CD4-positive, alpha-beta memory T cell (primary cell): Measurements from ENCODE around the gene OR2D3. TPM values are rescaled to one million over a fixed set of nuclear protein-coding genes. Genes with fewer than 3 reads are reported as not detected.
A peak's percentile ranks its signal among the peaks of the same experiment; 100 is the strongest.
"Not testable (repeated sequence)": the region's sequence is repeated elsewhere in the genome, so short reads cannot be mapped to it uniquely, and the experiment has no call there.

Experiments
- CTCF ChIA-PET: fragments of 350-600 bp; sonication (Branson Sonifier 250); formaldehyde crosslinking; loops from one replicate; lab custom pipeline; 2021; ENCODE audit warnings: inconsistent platforms; ENCODE audit not compliant: partially characterized antibody; lab: Charles Lee
- POLR2A ChIA-PET: fragments of 350-600 bp; sonication (Branson Sonifier 250); formaldehyde crosslinking; loops from one replicate; lab custom pipeline; 2021; ENCODE audit not compliant: partially characterized antibody; lab: Charles Lee
- DNase-seq, 5 donors: peaks; one replicate each; pipeline versions ENCODE4 v3.0.0 to v3.0.0-alpha.2; 2020 to 2022; ENCODE audit warnings: mixed read lengths in 1 of 5
- H3K27ac ChIP-seq: one replicate; pipeline ENCODE4 v1.7.0; 2013; ENCODE audit warnings: low read depth, low read length
- H3K27me3 ChIP-seq: 2 replicates; pipeline ENCODE4 v1.7.0; 2013; ENCODE audit warnings: mild to moderate bottlenecking, low read length, moderate library complexity; ENCODE audit not compliant: insufficient read depth
- H3K36me3 ChIP-seq: 2 replicates; pipeline ENCODE4 v1.7.0; 2013; ENCODE audit warnings: mild to moderate bottlenecking, low read length, moderate library complexity; ENCODE audit not compliant: insufficient read depth
- H3K4me1 ChIP-seq: 2 replicates; pipeline ENCODE4 v1.7.0; 2013; ENCODE audit warnings: mild to moderate bottlenecking, low read length, moderate library complexity; ENCODE audit not compliant: insufficient read depth
- H3K4me3 ChIP-seq, 2 donors: one replicate each; pipeline ENCODE4 v1.7.0; 2013; ENCODE audit warnings: low read length in 2 of 2, mild to moderate bottlenecking in 1 of 2
- H3K9me3 ChIP-seq, 2 donors: one replicate each; pipeline ENCODE4 v1.7.0; 2013; ENCODE audit warnings: low read length in 2 of 2, control low read depth in 1 of 2; ENCODE audit not compliant: control insufficient read depth in 1 of 2
- H3K27ac Mint-ChIP-seq, 7 donors: one replicate each; pipeline ENCODE4 v1.8.0; 2020 to 2021; ENCODE audit warnings: mixed read lengths in 7 of 7, mild to moderate bottlenecking in 6 of 7, inconsistent platforms in 3 of 7, moderate library complexity in 3 of 7
- H3K27me3 Mint-ChIP-seq, 2 donors: one replicate each; pipeline ENCODE4 v1.8.0; 2020 to 2021; ENCODE audit warnings: mixed read lengths in 2 of 2
- H3K36me3 Mint-ChIP-seq, 2 donors: one replicate each; pipeline ENCODE4 v1.8.0; 2020 to 2021; ENCODE audit warnings: mixed read lengths in 2 of 2, inconsistent platforms in 1 of 2, mild to moderate bottlenecking in 1 of 2
- H3K4me1 Mint-ChIP-seq, 4 donors: one replicate each; pipeline ENCODE4 v1.8.0; 2020 to 2021; ENCODE audit warnings: mixed read lengths in 4 of 4, mild to moderate bottlenecking in 1 of 4
- H3K4me3 Mint-ChIP-seq, 8 donors: one replicate each; pipeline ENCODE4 v1.8.0; 2020 to 2021; ENCODE audit warnings: mixed read lengths in 8 of 8, mild to moderate bottlenecking in 7 of 8, moderate library complexity in 6 of 8, inconsistent platforms in 3 of 8
- H3K9me3 Mint-ChIP-seq, 8 donors: one replicate each; pipeline ENCODE4 v1.8.0; 2020 to 2021; ENCODE audit warnings: mixed read lengths in 8 of 8, mild to moderate bottlenecking in 5 of 8, inconsistent platforms in 3 of 8, moderate library complexity in 1 of 8
- intact Hi-C: fragments of 100-400 bp; cut with micrococcal nuclease; formaldehyde crosslinking; loops from one replicate; pipeline ENCODE4 v1.15.1; 2023
- polyA plus RNA-seq, 2 donors: library from polyadenylated mRNA; unstranded; fragments of 300-500 nt; fragmentation: Illumina TruSeq; gene quantifications; one replicate each; pipeline ENCODE4 v1.2.3, GENCODE V29; 2021
- total RNA-seq, 2 experiments: library from RNA; stranded (reverse); gene quantifications; one replicate each; pipeline ENCODE4 v1.2.3, GENCODE V29; 2021

The OR2D3 gene
- total and polyA plus RNA-seq, 4 experiments from 2014 or later, result not detected

DNA sequence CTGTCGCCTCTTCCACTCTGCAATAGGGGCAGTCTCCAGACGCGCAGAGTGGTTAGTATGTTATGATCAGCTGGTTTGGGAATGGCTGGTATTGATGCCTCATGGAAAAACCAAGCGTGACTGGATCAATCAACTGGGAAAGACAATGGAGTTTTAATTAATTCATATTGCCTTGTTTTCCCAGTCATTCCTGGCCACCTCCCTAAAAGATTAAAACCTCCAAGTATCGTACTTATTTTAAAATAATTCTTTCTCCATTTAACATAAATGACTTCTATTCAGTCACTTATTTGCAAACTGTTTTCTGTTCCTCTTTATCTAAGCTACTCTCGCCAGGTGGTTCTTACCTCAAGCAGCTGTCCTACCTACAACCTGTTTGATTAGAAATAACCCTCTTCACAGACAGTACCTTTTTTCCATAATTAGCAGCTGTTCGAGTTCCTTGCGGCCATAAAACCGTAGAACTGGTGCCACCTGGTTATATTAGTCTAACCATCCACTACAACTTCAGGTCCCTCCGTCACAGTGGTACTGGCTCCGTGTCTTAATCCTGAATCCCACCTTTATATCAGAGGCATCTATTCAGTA is 6.3 kb downstream of the OR2D3 start:
- peaks cover 18% of the 10 kb centered on the region for H3K4me1 ChIP-seq
- no peaks in the 10 kb centered on the region for H3K36me3 ChIP-seq
- H3K9me3 Mint-ChIP-seq, result peaks cover 0 to 5% (median 0%) of the 10 kb centered on the region in 8 donors
- peaks cover 33 to 47% of the 10 kb centered on the region in 2 donors for H3K27me3 Mint-ChIP-seq
- no peak for DNase-seq
- no peaks in the 10 kb centered on the region for H3K9me3 ChIP-seq
- no peak overlapping the region for H3K27ac Mint-ChIP-seq
- H3K36me3 Mint-ChIP-seq, result no peaks in the 10 kb centered on the region
- peak overlapping the region in 1 of 2 donors; percentile 13 for H3K4me3 ChIP-seq
- intact Hi-C loops, result no loop called here
- ChIA-PET CTCF (no interaction called here), POLR2A (no interaction called here)
- peaks cover 18% of the 10 kb centered on the region for H3K27me3 ChIP-seq
- H3K27ac ChIP-seq, result no peak overlapping the region
- peaks cover 3 to 24% (median 16%) of the 10 kb centered on the region in 4 donors for H3K4me1 Mint-ChIP-seq
- peak overlapping the region in 6 of 8 donors; percentile 39 to 86 (median 58) for H3K4me3 Mint-ChIP-seq

- peaks cover 35 to 50% of the 10 kb centered on the region in 2 donors for H3K27me3 Mint-ChIP-seq
These were observed 8.1 kb downstream of the OR2D3 start for GRCh38 chr11:6928916-6929315.

GRCh38 chr11:6931146-6931713 is 10.4 kb downstream of the OR2D3 start:
- H3K9me3 ChIP-seq, result no peaks in the 10 kb centered on the region
- H3K4me3 ChIP-seq, result no peak overlapping the region
- H3K4me1 ChIP-seq, result peaks cover 15% of the 10 kb centered on the region
- H3K36me3 ChIP-seq, result no peaks in the 10 kb centered on the region
- CTCF ChIA-PET, result no interaction called here
- peaks cover 0 to 5% (median 0%) of the 10 kb centered on the region in 8 donors for H3K9me3 Mint-ChIP-seq
- peaks cover 10% of the 10 kb centered on the region for H3K27me3 ChIP-seq
- POLR2A ChIA-PET, result no interaction called here
- peaks cover 27 to 36% of the 10 kb centered on the region in 2 donors for H3K27me3 Mint-ChIP-seq
- no peak overlapping the region for H3K4me3 Mint-ChIP-seq
- H3K36me3 Mint-ChIP-seq, result no peaks in the 10 kb centered on the region
- no peak for DNase-seq
- no peak overlapping the region for H3K27ac Mint-ChIP-seq
- no peak overlapping the region for H3K27ac ChIP-seq
- H3K4me1 Mint-ChIP-seq, result peaks cover 3 to 17% (median 10%) of the 10 kb centered on the region in 4 donors
- intact Hi-C loops, result no loop called here

More at GRCh38 chr11:6928916-6929315, 8.1 kb downstream of the OR2D3 start:
- Mint-ChIP-seq H3K36me3 (no peaks in the 10 kb centered on the region), H3K4me3 (no peak overlapping the region), H3K4me1 (peaks cover 3 to 24% (median 16%) of the 10 kb centered on the region in 4 donors), H3K9me3 (peaks cover 0 to 5% (median 0%) of the 10 kb centered on the region in 8 donors), H3K27ac (no peak overlapping the region)
- Histone ChIP-seq H3K27ac (no peak overlapping the region), H3K36me3 (no peaks in the 10 kb centered on the region), H3K27me3 (peaks cover 18% of the 10 kb centered on the region), H3K4me1 (peaks cover 18% of the 10 kb centered on the region), H3K9me3 (no peaks in the 10 kb centered on the region), H3K4me3 (no peak overlapping the region)
- ChIA-PET POLR2A (no interaction called here), CTCF (no interaction called here)
- intact Hi-C loops, result no loop called here
- no peak for DNase-seq

- no peak for DNase-seq
- H3K36me3 Mint-ChIP-seq, result no peaks in the 10 kb centered on the region
- H3K27ac Mint-ChIP-seq, result no peak overlapping the region
- Histone ChIP-seq H3K9me3 (no peaks in the 10 kb centered on the region), H3K4me3 (no peak overlapping the region), H3K36me3 (no peaks in the 10 kb centered on the region), H3K27me3 (peaks cover 6% of the 10 kb centered on the region), H3K4me1 (peaks cover 7% of the 10 kb centered on the region), H3K27ac (no peak overlapping the region)
- intact Hi-C loops, result no loop called here
- ChIA-PET CTCF (no interaction called here), POLR2A (no interaction called here)
- peaks cover 24 to 31% of the 10 kb centered on the region in 2 donors for H3K27me3 Mint-ChIP-seq
- no peak overlapping the region for H3K4me3 Mint-ChIP-seq
- peaks cover 2 to 9% (median 6%) of the 10 kb centered on the region in 4 donors for H3K4me1 Mint-ChIP-seq
- peaks cover 0 to 4% (median 0%) of the 10 kb centered on the region in 8 donors for H3K9me3 Mint-ChIP-seq
These were observed 11.3 kb downstream of the OR2D3 start for GRCh38 chr11:6932145-6932544.

DNA sequence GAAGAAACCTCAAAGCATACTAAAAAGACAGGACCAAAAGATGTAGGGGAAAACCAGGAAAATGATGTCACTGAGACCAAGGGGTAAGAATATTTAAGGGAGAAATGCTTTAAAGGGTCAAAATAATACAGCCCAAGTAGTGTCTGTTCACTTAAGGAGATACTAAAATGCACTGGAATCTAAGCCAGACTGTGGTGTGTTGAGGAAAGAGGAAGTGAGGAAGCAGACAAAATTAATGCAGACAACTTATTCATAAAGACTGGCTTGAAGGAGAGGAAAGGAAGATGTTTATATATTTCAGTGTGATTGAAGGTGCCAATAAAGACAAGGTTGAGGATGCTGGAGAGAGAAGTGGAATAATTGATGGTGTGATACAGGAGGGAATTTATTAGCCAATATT is 21.2 kb downstream of the OR2D3 start:
- Mint-ChIP-seq H3K27me3 (no peaks in the 10 kb centered on the region), H3K4me3 (no peak overlapping the region), H3K27ac (no peak overlapping the region), H3K9me3 (no peaks in the 10 kb centered on the region), H3K36me3 (no peaks in the 10 kb centered on the region), H3K4me1 (no peaks in the 10 kb centered on the region)
- H3K27me3 ChIP-seq, result no peaks in the 10 kb centered on the region
- H3K4me3 ChIP-seq, result no peak overlapping the region
- H3K27ac ChIP-seq, result no peak overlapping the region
- H3K9me3 ChIP-seq, result no peaks in the 10 kb centered on the region
- H3K36me3 ChIP-seq, result no peaks in the 10 kb centered on the region
- CTCF ChIA-PET, result no interaction called here
- intact Hi-C loops, result no loop called here
- DNase-seq, result no peak
- POLR2A ChIA-PET, result no interaction called here
- H3K4me1 ChIP-seq, result no peaks in the 10 kb centered on the region

DNA sequence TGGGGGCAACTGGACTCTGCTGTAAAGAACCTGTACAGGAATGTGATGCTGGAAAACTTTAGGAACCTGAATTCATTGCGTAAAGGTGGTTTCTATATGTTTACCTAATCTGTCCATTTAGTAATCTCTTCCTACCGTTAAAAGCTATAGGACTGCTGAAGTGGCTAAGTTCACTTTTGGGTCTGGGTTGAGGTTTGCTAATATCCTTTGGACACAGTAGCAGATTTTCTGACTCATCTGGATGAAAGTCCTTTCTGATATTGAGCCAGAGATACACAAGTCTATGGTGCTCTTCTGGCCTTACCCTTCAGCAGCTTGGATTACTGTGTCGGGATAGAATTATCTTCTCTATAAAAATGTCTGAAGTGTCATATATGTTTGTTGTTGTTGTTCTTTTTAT is 22.3 kb downstream of the OR2D3 start:
- Mint-ChIP-seq H3K36me3 (no peaks in the 10 kb centered on the region), H3K9me3 (no peaks in the 10 kb centered on the region), H3K4me3 (no peak overlapping the region), H3K27me3 (no peaks in the 10 kb centered on the region), H3K4me1 (no peaks in the 10 kb centered on the region), H3K27ac (no peak overlapping the region)
- POLR2A ChIA-PET, result no interaction called here
- CTCF ChIA-PET, result no interaction called here
- H3K4me3 ChIP-seq, result no peak overlapping the region
- no peaks in the 10 kb centered on the region for H3K9me3 ChIP-seq
- H3K27ac ChIP-seq, result no peak overlapping the region
- no peaks in the 10 kb centered on the region for H3K36me3 ChIP-seq
- DNase-seq, result no peak
- no peaks in the 10 kb centered on the region for H3K4me1 ChIP-seq
- H3K27me3 ChIP-seq, result no peaks in the 10 kb centered on the region
- intact Hi-C loops, result no loop called here

DNA sequence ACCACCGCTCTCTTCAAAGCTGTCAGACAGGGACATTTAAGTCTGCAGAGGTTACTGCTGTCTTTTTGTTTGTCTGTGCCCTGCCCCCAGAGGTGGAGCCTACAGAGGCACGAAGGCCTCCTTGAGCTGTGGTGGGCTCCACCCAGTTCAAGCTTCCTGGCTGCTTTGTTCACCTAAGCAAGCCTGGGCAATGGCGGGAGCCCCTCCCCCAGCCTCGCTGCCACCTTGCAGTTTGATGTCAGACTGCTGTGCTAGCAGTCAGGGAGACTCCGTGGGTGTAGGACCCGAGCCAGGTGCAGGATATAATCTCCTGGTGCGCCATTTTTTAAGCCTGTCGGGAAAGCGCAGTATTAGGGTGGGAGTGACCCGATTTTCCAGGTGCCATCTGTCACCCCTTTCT is 33.4 kb downstream of the OR2D3 start:
- H3K9me3 ChIP-seq, POLR2A ChIA-PET, intact Hi-C loops, H3K4me3 ChIP-seq, H3K4me1 Mint-ChIP-seq, H3K27me3 ChIP-seq, H3K36me3 Mint-ChIP-seq, H3K36me3 ChIP-seq, H3K27ac ChIP-seq, DNase-seq, H3K27me3 Mint-ChIP-seq, H3K4me3 Mint-ChIP-seq, CTCF ChIA-PET, H3K4me1 ChIP-seq: not testable (repeated sequence)
- Mint-ChIP-seq H3K9me3 (peaks cover 0 to 14% (median 0%) of the 10 kb centered on the region in 8 donors), H3K27ac (peak overlapping the region in 1 of 7 donors; percentile 41)
